Cardiac muscle cell (in vitro differentiated cells and primary cell): ENCODE measurements around the gene TSSC4. TPM values are rescaled to one million over a fixed set of nuclear protein-coding genes. Genes with fewer than 3 reads are reported as not detected.
"Not testable (repeated sequence)": the region's sequence is repeated elsewhere in the genome, so short reads cannot be mapped to it uniquely, and the experiment has no call there.

ENCODE experiments used
- DNase-seq, 2 donors: peaks; one replicate each; pipeline versions ENCODE4 v3.0.0 to v3.0.0-alpha.2; 2010 to 2017; ENCODE audit warnings: low read depth in 1 of 2, low spot score in 1 of 2
- H3K27ac ChIP-seq: fragments of 200-600 bp; sonication (generic); 2 replicates; pipeline ENCODE4 v1.5.1; 2016
- H3K27me3 ChIP-seq: fragments of 200-600 bp; sonication (generic); 2 replicates; pipeline ENCODE4 v1.6.0; 2016; ENCODE audit warnings: control low read depth
- H3K36me3 ChIP-seq: fragments of 200-600 bp; sonication (generic); 2 replicates; pipeline ENCODE4 v1.5.1; 2016; ENCODE audit warnings: control low read depth
- H3K4me1 ChIP-seq: fragments of 200-600 bp; sonication (generic); 2 replicates; pipeline ENCODE4 v1.8.1; 2017; ENCODE audit warnings: low read depth, mild to moderate bottlenecking, mixed run types
- H3K4me3 ChIP-seq: fragments of 200-600 bp; sonication (generic); 2 replicates; pipeline ENCODE4 v1.5.1; 2016; ENCODE audit warnings: mild to moderate bottlenecking
- H3K9me3 ChIP-seq: fragments of 200-600 bp; sonication (generic); 2 replicates; pipeline ENCODE4 v1.5.1; 2017; ENCODE audit warnings: low read depth, mild to moderate bottlenecking, control low read depth
- CTCF ChIP-seq: IDR thresholded peaks from 2 replicates; pipeline ENCODE4 v1.5.1; 2012; ENCODE audit warnings: low read depth, mild to moderate bottlenecking, low read length
- polyA plus RNA-seq: library from polyadenylated mRNA; unstranded; fragments of >200 nt; fragmentation: Nextera tagmentation; extraction: Ambion mirVana; gene quantifications from 2 replicates; pipeline ENCODE4 v1.2.1, GENCODE V29; 2016
- total RNA-seq: library from RNA; depleted of rRNA; stranded (reverse); fragments of >200 nt; gene quantifications from 2 replicates; pipeline ENCODE4 v1.2.3, GENCODE V29; 2016

TSSC4 gene
- total RNA-seq (61.4 and 71.6 TPM in 2 replicates), polyA plus RNA-seq (71.4 and 94.8 TPM in 2 replicates)

- Histone ChIP-seq H3K36me3 (peaks cover 19% of the 10 kb centered on the region), H3K4me3 (peak within 1 kb of the TSS; percentile 93), H3K27me3 (no peaks in the 10 kb centered on the region), H3K9me3 (no peaks in the 10 kb centered on the region), H3K4me1 (peaks cover 13% of the 10 kb centered on the region), H3K27ac (peak within 1 kb of the TSS; percentile 98)
- peak; percentile 97 for TF ChIP-seq CTCF
- DNase-seq = peak; percentile 100
Observed at GRCh38 chr11:2400069-2400761, at the start of gene TSSC4. TSS of gene TSSC4 (plus strand) at chr11:2400750. CDS start at chr11:2402634, 1,884 bp downstream.

- Histone ChIP-seq H3K27me3 (no peaks in the 10 kb centered on the region), H3K9me3 (no peaks in the 10 kb centered on the region), H3K27ac (no peak overlapping the region), H3K4me3 (no peak overlapping the region), H3K36me3 (no peaks in the 10 kb centered on the region), H3K4me1 (no peaks in the 10 kb centered on the region)
- TF ChIP-seq CTCF = no peak
- no peak for DNase-seq
Observed at GRCh38 chr11:2351701-2352100, 48.8 kb upstream of the TSSC4 start.

- Histone ChIP-seq H3K4me3 (no peak overlapping the region), H3K27me3 (no peaks in the 10 kb centered on the region), H3K4me1 (no peaks in the 10 kb centered on the region), H3K9me3 (no peaks in the 10 kb centered on the region), H3K27ac (no peak overlapping the region), H3K36me3 (no peaks in the 10 kb centered on the region)
- TF ChIP-seq CTCF = no peak
- DNase-seq = no peak
Observed at GRCh38 chr11:2352420-2352819, 48.1 kb upstream of the TSSC4 start.

- no peaks in the 10 kb centered on the region for H3K27me3 ChIP-seq
- no peak for TF ChIP-seq CTCF
Observed at GRCh38 chr11:2355000-2355644, 45.4 kb upstream of the TSSC4 start.

GRCh38 chr11:2357246-2357645 lies 43.3 kb upstream of the TSSC4 start:
- Histone ChIP-seq H3K27me3 (no peaks in the 10 kb centered on the region), H3K27ac (no peak overlapping the region), H3K36me3 (no peaks in the 10 kb centered on the region), H3K9me3 (no peaks in the 10 kb centered on the region), H3K4me3 (no peak overlapping the region), H3K4me1 (no peaks in the 10 kb centered on the region)
- DNase-seq = no peak
- TF ChIP-seq CTCF = no peak

More at GRCh38 chr11:2355000-2355644, 45.4 kb upstream of the TSSC4 start:
- no peaks in the 10 kb centered on the region for H3K4me1 ChIP-seq
- H3K4me3 ChIP-seq = no peak overlapping the region
- peak in 1 of 2 donors; percentile 42 for DNase-seq
- H3K9me3 ChIP-seq = no peaks in the 10 kb centered on the region
- H3K36me3 ChIP-seq = no peaks in the 10 kb centered on the region
- H3K27ac ChIP-seq = no peak overlapping the region

- H3K4me3 ChIP-seq, DNase-seq, H3K9me3 ChIP-seq, H3K4me1 ChIP-seq, H3K36me3 ChIP-seq, H3K27ac ChIP-seq, H3K27me3 ChIP-seq: not testable (repeated sequence)
Observed at GRCh38 chr11:2357651-2358050, 42.9 kb upstream of the TSSC4 start.
